ENCODE measurements around the gene BBX.

BBX gene

DNA sequence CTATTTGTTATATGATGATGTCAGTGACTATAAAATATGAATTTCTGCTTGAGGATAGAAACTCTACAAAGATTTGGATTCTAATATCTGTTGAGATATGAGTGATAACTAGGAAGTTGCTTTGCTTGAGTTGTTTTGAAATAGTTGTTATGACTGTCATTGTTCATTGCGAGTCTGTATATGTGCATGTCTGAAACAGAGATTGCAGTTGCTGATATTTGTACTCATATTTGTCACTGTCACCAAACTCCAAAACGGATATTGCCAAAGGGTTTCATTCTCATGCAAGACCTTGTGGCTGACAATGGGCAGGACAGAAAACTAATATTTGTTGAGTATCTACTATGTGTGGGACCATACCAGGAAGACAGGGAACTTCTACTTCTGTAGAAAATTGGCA, 327.9 kb downstream of the BBX start:
- no peak for DNase-seq

DNA sequence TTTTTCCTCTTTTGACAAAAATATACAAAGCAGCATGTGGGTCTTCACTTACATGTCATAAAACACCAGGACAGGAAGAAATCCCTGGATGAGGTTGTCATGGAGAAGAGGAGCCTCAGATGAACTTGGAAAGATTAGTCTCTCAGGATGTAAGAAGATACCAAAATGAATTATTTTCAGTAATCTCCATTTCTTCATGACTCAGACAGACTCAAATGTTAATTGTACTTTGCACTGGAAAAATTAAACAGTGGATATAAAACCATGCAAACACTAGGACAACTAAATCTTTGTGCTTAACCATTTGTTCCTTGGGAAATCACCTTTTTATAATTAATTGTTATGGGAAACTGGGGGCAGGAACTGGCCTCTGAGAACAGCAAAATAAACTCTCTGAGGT, 331.1 kb downstream of the BBX start:
- no peak for DNase-seq

DNA sequence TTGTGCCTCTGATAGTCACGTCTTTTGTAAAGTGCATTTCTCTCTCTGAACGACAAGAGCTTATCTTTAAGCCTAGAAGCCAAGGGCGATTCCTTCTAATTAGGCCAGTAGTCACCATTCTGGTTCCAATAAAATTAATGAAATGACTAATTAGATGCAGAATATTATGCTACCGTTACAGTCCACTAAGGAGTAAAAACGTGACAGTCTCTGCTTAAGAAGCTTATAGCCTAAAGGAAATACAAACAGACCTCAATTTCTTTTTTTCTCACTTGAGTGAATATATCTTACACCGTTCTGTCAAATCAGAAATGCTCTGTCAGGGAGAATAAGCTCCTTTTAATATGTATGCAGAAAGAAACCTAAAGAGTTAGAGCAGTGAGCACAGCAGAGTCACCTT, 332.0 kb downstream of the BBX start:
- no peak for DNase-seq

DNA sequence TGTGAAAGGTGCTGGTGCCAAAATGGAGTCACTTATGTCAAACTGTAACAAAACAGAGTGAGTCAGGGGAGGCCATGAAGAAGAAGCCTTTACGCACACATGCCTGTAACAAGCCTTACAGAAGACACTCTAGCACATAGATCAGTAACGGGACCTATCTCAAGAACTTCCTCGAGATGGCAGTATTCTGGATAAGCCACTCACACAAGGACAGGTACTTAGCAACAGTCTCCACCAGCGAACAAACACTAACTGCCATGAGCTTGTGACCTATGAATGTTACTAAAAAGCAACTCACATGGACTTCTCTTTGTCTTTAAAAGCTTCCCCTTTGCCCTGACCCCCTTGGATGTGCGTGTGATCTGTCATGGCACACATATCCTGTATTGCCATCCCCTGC, 332.9 kb downstream of the BBX start:
- DNase-seq: no peak

DNA sequence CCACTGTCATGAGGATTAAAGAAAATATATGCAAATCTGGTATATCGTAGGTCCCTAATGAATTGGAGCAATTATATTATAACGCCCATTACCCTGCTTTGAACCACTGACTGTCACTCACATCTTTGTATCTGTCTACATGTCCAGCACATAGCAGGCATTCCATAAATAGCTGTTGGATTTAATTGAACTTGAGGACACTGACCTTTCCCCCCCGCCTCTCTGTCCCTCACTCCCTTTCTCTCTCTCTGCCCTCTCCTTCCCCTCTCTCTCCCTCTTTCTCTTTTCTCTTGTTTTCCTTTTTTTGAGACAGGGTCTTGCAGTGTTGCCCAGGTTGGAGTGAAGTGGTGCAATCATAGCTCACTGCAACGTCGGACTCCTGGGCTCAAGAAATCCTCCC, 335.1 kb downstream of the BBX start:
- DNase-seq: no peak

DNA sequence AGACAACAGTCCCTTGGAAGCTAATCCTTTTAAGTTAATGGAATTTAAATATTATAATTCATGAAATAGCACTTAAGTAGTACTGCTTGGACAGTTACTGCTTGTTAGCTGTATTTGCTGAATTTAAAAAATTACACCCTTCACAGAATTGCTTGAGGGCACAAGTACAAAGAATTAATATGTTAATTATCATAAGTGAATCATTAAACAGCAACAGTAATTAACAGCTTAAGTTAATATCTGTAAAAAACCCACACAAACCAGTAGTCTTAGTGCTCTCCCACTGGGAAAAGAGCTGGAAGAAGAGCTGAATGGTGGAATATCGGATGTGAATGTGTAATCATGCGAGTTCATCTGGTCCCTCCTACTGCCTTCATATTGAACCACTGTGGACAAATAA, 336.1 kb downstream of the BBX start:
- DNase-seq: no peak
